ENCODE measurements around the gene NR3C2. TPM values are rescaled to one million over a fixed set of nuclear protein-coding genes. Genes with fewer than 3 reads are reported as not detected.
"Not testable (repeated sequence)": the region's sequence is repeated elsewhere in the genome, so short reads cannot be mapped to it uniquely, and the experiment has no call there.

The NR3C2 gene
- total and polyA plus RNA-seq, 4 donors, result 2.8 to 43.9 (median 11.5) TPM

- Histone ChIP-seq H3K4me1 (ENCODE audit: control insufficient read depth in 5 of 5, insufficient read depth in 5 of 5, low read length in 5 of 5) (peaks cover 0 to 10% (median 0%) of the 10 kb centered on the region in 5 donors), H3K27me3 (ENCODE audit: control insufficient read depth in 3 of 3, insufficient read depth in 3 of 3, low read length in 2 of 3) (no peaks in the 10 kb centered on the region), H3K36me3 (ENCODE audit: control insufficient read depth in 4 of 4, insufficient read depth in 4 of 4, low read length in 4 of 4) (peaks cover 0 to 10% (median 0%) of the 10 kb centered on the region in 4 donors), H3K9ac (ENCODE audit: insufficient read depth in 1 of 2, low read length in 2 of 2) (no peak overlapping the region), H3K9me3 (ENCODE audit: control insufficient read depth in 4 of 4, insufficient read depth in 3 of 4, low read length in 3 of 4) (no peaks in the 10 kb centered on the region), H3K27ac (ENCODE audit: low read depth in 1 of 2, low read length in 1 of 2) (no peak overlapping the region), H3K4me3 (no peak overlapping the region)
- ATAC-seq (ENCODE audit: insufficient read depth, low FRiP score), result no peak
- 94 to 96% methylated on average over 6 of the region's 6 CpGs for WGBS, 2 donors
- DNase-seq, result no peak
- TF ChIP-seq, protein P1, sequence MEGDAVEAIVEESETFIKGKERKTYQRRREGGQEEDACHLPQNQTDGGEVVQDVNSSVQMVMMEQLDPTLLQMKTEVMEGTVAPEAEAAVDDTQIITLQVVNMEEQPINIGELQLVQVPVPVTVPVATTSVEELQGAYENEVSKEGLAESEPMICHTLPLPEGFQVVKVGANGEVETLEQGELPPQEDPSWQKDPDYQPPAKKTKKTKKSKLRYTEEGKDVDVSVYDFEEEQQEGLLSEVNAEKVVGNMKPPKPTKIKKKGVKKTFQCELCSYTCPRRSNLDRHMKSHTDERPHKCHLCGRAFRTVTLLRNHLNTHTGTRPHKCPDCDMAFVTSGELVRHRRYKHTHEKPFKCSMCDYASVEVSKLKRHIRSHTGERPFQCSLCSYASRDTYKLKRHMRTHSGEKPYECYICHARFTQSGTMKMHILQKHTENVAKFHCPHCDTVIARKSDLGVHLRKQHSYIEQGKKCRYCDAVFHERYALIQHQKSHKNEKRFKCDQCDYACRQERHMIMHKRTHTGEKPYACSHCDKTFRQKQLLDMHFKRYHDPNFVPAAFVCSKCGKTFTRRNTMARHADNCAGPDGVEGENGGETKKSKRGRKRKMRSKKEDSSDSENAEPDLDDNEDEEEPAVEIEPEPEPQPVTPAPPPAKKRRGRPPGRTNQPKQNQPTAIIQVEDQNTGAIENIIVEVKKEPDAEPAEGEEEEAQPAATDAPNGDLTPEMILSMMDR (IDR thresholded peaks at IDR 0.05; ENCODE audit: control extremely low read depth, extremely low read depth), result no peak
Measured at GRCh38 chr4:148090029-148090428, 352.2 kb downstream of the NR3C2 start.

DNA sequence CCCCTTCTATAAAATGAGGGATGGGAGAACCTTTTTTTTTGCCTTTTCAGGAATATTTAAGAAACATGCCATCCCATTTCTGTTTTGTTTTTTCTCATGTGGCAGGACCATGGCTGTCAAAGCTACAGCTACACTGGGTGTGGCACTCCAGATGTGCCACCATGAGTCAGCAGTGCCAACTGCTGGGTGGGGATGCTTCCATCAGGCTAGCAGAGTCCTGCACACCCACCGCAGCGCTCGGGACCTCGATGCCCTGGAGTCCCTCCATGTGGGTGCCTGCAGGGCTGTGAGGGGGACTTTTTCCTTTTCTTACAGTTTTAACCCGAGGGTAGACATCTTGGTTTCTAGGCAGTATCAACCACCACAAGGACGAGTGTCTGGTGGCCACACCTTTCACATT lies 352.6 kb downstream of the NR3C2 start:
- Histone ChIP-seq H3K27ac (ENCODE audit: low read depth in 1 of 2, low read length in 1 of 2) (no peak overlapping the region), H3K9ac (ENCODE audit: insufficient read depth in 1 of 2, low read length in 2 of 2) (no peak overlapping the region), H3K9me3 (ENCODE audit: control insufficient read depth in 4 of 4, insufficient read depth in 3 of 4, low read length in 3 of 4) (no peaks in the 10 kb centered on the region), H3K27me3 (ENCODE audit: control insufficient read depth in 3 of 3, insufficient read depth in 3 of 3, low read length in 2 of 3) (no peaks in the 10 kb centered on the region), H3K4me1 (ENCODE audit: control insufficient read depth in 5 of 5, insufficient read depth in 5 of 5, low read length in 5 of 5) (peaks cover 0 to 10% (median 0%) of the 10 kb centered on the region in 5 donors), H3K36me3 (ENCODE audit: control insufficient read depth in 4 of 4, insufficient read depth in 4 of 4, low read length in 4 of 4) (peaks cover 0 to 10% (median 0%) of the 10 kb centered on the region in 4 donors), H3K4me3 (no peak overlapping the region)
- DNase-seq (no peak), ATAC-seq (ENCODE audit: insufficient read depth, low FRiP score) (no peak)
- WGBS, 2 donors, result 88 to 91% methylated on average over 6 of the region's 6 CpGs
- TF ChIP-seq, protein P1 (IDR thresholded peaks at IDR 0.05; ENCODE audit: control extremely low read depth, extremely low read depth), result no peak

DNA sequence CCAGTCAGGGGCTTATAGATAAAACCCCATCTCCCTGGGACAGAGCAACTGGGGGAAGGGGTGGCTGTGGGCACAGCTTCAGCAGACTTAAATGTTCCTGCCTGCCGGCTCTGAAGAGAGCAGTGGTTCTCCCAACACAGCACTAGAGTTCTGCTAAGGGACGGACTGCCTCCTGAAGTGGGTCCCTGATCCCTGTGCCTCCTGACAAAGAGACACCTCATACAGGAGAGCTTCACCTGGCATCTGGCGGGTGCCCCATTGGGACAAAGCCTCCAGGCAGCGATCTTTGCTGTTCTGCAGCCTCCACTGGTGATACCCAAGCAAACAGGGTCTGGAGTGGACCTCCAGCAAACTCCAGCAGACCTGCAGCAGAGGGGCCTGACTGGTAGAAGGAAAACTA lies 359.1 kb downstream of the NR3C2 start:
- DNase-seq; H3K27me3 ChIP-seq (ENCODE audit: control insufficient read depth in 3 of 3, insufficient read depth in 3 of 3, low read length in 2 of 3); H3K27ac ChIP-seq (ENCODE audit: low read depth in 1 of 2, low read length in 1 of 2); H3K9me3 ChIP-seq (ENCODE audit: control insufficient read depth in 4 of 4, insufficient read depth in 3 of 4, low read length in 3 of 4); H3K9ac ChIP-seq (ENCODE audit: insufficient read depth in 1 of 2, low read length in 2 of 2); H3K4me3 ChIP-seq; ATAC-seq (ENCODE audit: insufficient read depth, low FRiP score); H3K4me1 ChIP-seq (ENCODE audit: control insufficient read depth in 5 of 5, insufficient read depth in 5 of 5, low read length in 5 of 5): not testable (repeated sequence)
- WGBS, 2 donors, result 98% methylated on average over 4 of the region's 4 CpGs
- H3K36me3 ChIP-seq (ENCODE audit: control insufficient read depth in 4 of 4, insufficient read depth in 4 of 4, low read length in 4 of 4), result peaks cover 0 to 12% (median 5%) of the 10 kb centered on the region in 4 donors

DNA sequence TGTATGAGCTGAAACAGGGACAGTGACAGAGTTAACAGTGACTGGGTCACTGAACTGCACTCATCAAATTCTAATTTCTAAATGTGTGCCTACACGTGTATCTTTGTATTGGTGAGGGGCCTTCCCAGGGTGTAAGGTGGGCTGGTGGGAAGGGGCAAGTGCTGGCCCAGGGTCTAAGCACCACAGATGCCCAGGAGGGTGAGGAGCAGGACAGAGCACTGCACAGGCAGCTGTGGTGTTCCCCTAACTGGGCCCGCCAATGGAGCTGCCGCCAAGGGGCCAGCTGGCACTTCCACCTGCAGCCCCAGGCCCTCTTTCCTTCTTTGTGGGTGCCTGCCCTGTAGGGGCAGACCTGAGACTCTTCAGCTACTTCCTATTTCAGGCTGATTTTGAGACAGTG lies 360.5 kb downstream of the NR3C2 start:
- no peak overlapping the region for H3K9ac ChIP-seq (ENCODE audit: insufficient read depth in 1 of 2, low read length in 2 of 2)
- ATAC-seq (ENCODE audit: insufficient read depth, low FRiP score) (no peak), DNase-seq (no peak)
- H3K27ac ChIP-seq (ENCODE audit: low read depth in 1 of 2, low read length in 1 of 2), result no peak overlapping the region
- TF ChIP-seq, protein P1 (IDR thresholded peaks at IDR 0.05; ENCODE audit: control extremely low read depth, extremely low read depth), result no peak
- peaks cover 0 to 15% (median 8%) of the 10 kb centered on the region in 4 donors for H3K36me3 ChIP-seq (ENCODE audit: control insufficient read depth in 4 of 4, insufficient read depth in 4 of 4, low read length in 4 of 4)
- no peak overlapping the region for H3K4me3 ChIP-seq
- 98% methylated on average over 3 of the region's 3 CpGs for WGBS, 2 donors
- H3K4me1 ChIP-seq (ENCODE audit: control insufficient read depth in 5 of 5, insufficient read depth in 5 of 5, low read length in 5 of 5), result peaks cover 0 to 6% (median 2%) of the 10 kb centered on the region in 5 donors
- peaks cover 0 to 4% (median 0%) of the 10 kb centered on the region in 4 donors for H3K9me3 ChIP-seq (ENCODE audit: control insufficient read depth in 4 of 4, insufficient read depth in 3 of 4, low read length in 3 of 4)
- H3K27me3 ChIP-seq (ENCODE audit: control insufficient read depth in 3 of 3, insufficient read depth in 3 of 3, low read length in 2 of 3), result no peaks in the 10 kb centered on the region

Data from lung (tissue), 12 donors.